ENCODE measurements around the gene FOXI3.
"Not testable (repeated sequence)": the region's sequence is repeated elsewhere in the genome, so short reads cannot be mapped to it uniquely, and the experiment has no call there.

Gene FOXI3

DNA sequence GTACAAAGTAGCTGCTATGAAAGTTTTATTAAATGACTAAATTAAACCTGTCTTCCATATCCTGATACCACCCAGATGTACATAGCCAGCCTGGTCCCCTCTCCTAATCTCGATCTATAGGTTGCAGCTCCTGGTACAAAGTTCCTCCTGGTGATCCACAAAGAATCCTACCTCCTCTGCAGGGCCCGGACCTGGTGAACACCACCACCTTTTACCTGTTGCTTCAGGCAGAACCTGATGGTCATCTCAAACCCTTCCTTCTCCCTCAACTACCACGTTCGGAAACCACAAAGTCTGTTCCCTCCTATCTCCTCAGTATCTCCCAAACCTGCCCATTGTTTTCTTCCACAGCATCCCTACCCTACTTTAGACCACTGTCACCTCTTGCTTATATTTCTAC, 15.5 kb downstream of the FOXI3 start:
- TF ChIP-seq EZH2phosphoT487 (IDR thresholded peaks at IDR 0.05; ENCODE audit: borderline replicate concordance): no peak
- TF ChIP-seq, protein P1, sequence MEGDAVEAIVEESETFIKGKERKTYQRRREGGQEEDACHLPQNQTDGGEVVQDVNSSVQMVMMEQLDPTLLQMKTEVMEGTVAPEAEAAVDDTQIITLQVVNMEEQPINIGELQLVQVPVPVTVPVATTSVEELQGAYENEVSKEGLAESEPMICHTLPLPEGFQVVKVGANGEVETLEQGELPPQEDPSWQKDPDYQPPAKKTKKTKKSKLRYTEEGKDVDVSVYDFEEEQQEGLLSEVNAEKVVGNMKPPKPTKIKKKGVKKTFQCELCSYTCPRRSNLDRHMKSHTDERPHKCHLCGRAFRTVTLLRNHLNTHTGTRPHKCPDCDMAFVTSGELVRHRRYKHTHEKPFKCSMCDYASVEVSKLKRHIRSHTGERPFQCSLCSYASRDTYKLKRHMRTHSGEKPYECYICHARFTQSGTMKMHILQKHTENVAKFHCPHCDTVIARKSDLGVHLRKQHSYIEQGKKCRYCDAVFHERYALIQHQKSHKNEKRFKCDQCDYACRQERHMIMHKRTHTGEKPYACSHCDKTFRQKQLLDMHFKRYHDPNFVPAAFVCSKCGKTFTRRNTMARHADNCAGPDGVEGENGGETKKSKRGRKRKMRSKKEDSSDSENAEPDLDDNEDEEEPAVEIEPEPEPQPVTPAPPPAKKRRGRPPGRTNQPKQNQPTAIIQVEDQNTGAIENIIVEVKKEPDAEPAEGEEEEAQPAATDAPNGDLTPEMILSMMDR (conservative IDR thresholded peaks at IDR 0.05; ENCODE audit: low read length): no peak
- H3K9ac ChIP-seq (ENCODE audit: low read depth, low read length, poor library complexity, severe bottlenecking): no peak overlapping the region

DNA sequence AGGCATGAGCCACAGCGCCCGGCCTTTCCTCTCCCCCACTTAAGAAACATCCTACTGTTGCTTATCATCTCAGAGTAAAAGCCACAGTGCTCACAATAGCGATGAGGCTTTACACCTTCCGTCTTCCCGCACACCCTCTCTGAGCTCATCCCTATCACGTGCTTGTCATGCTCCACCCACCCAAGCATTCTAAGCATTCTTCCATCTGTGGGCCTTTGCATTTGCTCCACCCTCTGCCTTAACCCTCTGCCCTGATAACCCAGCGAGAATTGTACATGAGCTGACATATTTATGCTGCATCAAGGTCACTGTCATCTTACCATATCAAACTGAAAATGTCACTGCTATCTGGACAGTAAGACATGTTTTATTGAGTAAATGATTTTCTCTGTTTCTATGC, 22.6 kb downstream of the FOXI3 start:
- Histone ChIP-seq H3K9ac (ENCODE audit: low read depth, low read length, poor library complexity, severe bottlenecking) (no peak overlapping the region), H3K9me2 (replicated peaks; ENCODE audit: low read depth, low read length) (no peaks in the 10 kb centered on the region), H4K20me1 (ENCODE audit: insufficient read depth, low read length, poor library complexity, severe bottlenecking) (no peaks in the 10 kb centered on the region), H3K27me3 (ENCODE audit: insufficient read depth, low read length, poor library complexity, severe bottlenecking) (no peaks in the 10 kb centered on the region), H3F3A (ENCODE audit: low read depth) (no peaks in the 10 kb centered on the region), H3K9me3 (ENCODE audit: insufficient read depth, low read depth, low read length) (no peaks in the 10 kb centered on the region), H2AFZ (ENCODE audit: low read length) (no peak overlapping the region), H3K4me1 (ENCODE audit: insufficient read depth, low read length, poor library complexity, severe bottlenecking) (no peaks in the 10 kb centered on the region), H3K4me2 (ENCODE audit: low read depth, low read length, poor library complexity, severe bottlenecking) (no peak overlapping the region), H3K4me3 (ENCODE audit: low read length, poor library complexity, severe bottlenecking) (no peak overlapping the region), H3K79me2 (ENCODE audit: insufficient read depth, low read length) (no peaks in the 10 kb centered on the region), H3K36me3 (ENCODE audit: insufficient read depth, low read length) (no peaks in the 10 kb centered on the region)
- TF ChIP-seq EZH2phosphoT487 (IDR thresholded peaks at IDR 0.05; ENCODE audit: borderline replicate concordance): no peak
- TF ChIP-seq, protein P1 (conservative IDR thresholded peaks at IDR 0.05; ENCODE audit: low read length): no peak

More for the DNA sequence above, 15.5 kb downstream of the FOXI3 start:
- Histone ChIP-seq H3F3A (ENCODE audit: low read depth) (no peaks in the 10 kb centered on the region), H2AFZ (ENCODE audit: low read length) (no peak overlapping the region), H3K4me3 (ENCODE audit: low read length, poor library complexity, severe bottlenecking) (no peak overlapping the region), H4K20me1 (ENCODE audit: insufficient read depth, low read length, poor library complexity, severe bottlenecking) (no peaks in the 10 kb centered on the region), H3K36me3 (ENCODE audit: insufficient read depth, low read length) (no peaks in the 10 kb centered on the region), H3K9me3 (ENCODE audit: insufficient read depth, low read depth, low read length) (no peaks in the 10 kb centered on the region), H3K9me2 (replicated peaks; ENCODE audit: low read depth, low read length) (no peaks in the 10 kb centered on the region), H3K27me3 (ENCODE audit: insufficient read depth, low read length, poor library complexity, severe bottlenecking) (no peaks in the 10 kb centered on the region), H3K4me2 (ENCODE audit: low read depth, low read length, poor library complexity, severe bottlenecking) (no peak overlapping the region), H3K79me2 (ENCODE audit: insufficient read depth, low read length) (no peaks in the 10 kb centered on the region), H3K4me1 (ENCODE audit: insufficient read depth, low read length, poor library complexity, severe bottlenecking) (no peaks in the 10 kb centered on the region)

DNA sequence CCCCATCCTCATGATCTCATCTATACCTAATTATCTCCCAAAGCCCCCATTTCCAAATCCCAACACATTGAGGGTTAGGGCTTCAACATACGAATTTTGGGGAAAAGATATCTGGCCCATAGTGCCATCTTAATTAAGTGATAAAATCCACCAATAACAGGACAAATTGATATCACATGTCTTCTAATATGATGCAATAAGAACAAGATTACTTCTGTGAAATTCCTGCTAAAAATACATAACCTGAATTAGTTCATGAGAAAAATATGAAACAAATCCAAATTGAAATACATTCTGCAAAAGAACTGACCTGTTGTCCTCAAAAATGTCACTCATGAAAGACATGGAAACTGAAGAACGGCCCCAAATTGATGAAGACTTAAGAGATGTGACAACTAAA, 28.8 kb downstream of the FOXI3 start:
- Histone ChIP-seq H3K4me3 (ENCODE audit: low read length, poor library complexity, severe bottlenecking) (no peak overlapping the region), H3K9ac (ENCODE audit: low read depth, low read length, poor library complexity, severe bottlenecking) (no peak overlapping the region), H3K27me3 (ENCODE audit: insufficient read depth, low read length, poor library complexity, severe bottlenecking) (no peaks in the 10 kb centered on the region)

GRCh38 chr2:88419051-88419450, 33.4 kb downstream of the FOXI3 start:
- not testable (repeated sequence) for H3K27me3 ChIP-seq (ENCODE audit: insufficient read depth, low read length, poor library complexity, severe bottlenecking); H3K9me3 ChIP-seq (ENCODE audit: insufficient read depth, low read depth, low read length); H3K79me2 ChIP-seq (ENCODE audit: insufficient read depth, low read length)

More for the DNA sequence above, 28.8 kb downstream of the FOXI3 start:
- no peaks in the 10 kb centered on the region for H3K9me3 ChIP-seq (ENCODE audit: insufficient read depth, low read depth, low read length)
- no peaks in the 10 kb centered on the region for H3K9me2 ChIP-seq (replicated peaks; ENCODE audit: low read depth, low read length)
- no peaks in the 10 kb centered on the region for H3K4me1 ChIP-seq (ENCODE audit: insufficient read depth, low read length, poor library complexity, severe bottlenecking)
- no peak for TF ChIP-seq EZH2phosphoT487 (IDR thresholded peaks at IDR 0.05; ENCODE audit: borderline replicate concordance)
- TF ChIP-seq, protein P1 (conservative IDR thresholded peaks at IDR 0.05; ENCODE audit: low read length): no peak
- H3K4me2 ChIP-seq (ENCODE audit: low read depth, low read length, poor library complexity, severe bottlenecking): no peak overlapping the region
- H4K20me1 ChIP-seq (ENCODE audit: insufficient read depth, low read length, poor library complexity, severe bottlenecking): no peaks in the 10 kb centered on the region
- no peaks in the 10 kb centered on the region for H3K36me3 ChIP-seq (ENCODE audit: insufficient read depth, low read length)
- H3K79me2 ChIP-seq (ENCODE audit: insufficient read depth, low read length): no peaks in the 10 kb centered on the region
- H3F3A ChIP-seq (ENCODE audit: low read depth): no peaks in the 10 kb centered on the region
- no peak overlapping the region for H2AFZ ChIP-seq (ENCODE audit: low read length)

More at GRCh38 chr2:88419051-88419450, 33.4 kb downstream of the FOXI3 start:
- H4K20me1 ChIP-seq (ENCODE audit: insufficient read depth, low read length, poor library complexity, severe bottlenecking); H3K36me3 ChIP-seq (ENCODE audit: insufficient read depth, low read length); H3K9ac ChIP-seq (ENCODE audit: low read depth, low read length, poor library complexity, severe bottlenecking); H2AFZ ChIP-seq (ENCODE audit: low read length); H3K4me1 ChIP-seq (ENCODE audit: insufficient read depth, low read length, poor library complexity, severe bottlenecking); H3K4me3 ChIP-seq (ENCODE audit: low read length, poor library complexity, severe bottlenecking); H3K4me2 ChIP-seq (ENCODE audit: low read depth, low read length, poor library complexity, severe bottlenecking); H3K9me2 ChIP-seq (replicated peaks; ENCODE audit: low read depth, low read length); H3F3A ChIP-seq (ENCODE audit: low read depth): not testable (repeated sequence)
